ENCODE results near the gene ELP5. TPM values are rescaled to one million over a fixed set of nuclear protein-coding genes. Genes with fewer than 3 reads are reported as not detected.

The ELP5 gene
- total and polyA plus RNA-seq, 2 of the 4 experiments (the other 2 are of a cell fraction), result 39.3 to 46.6 TPM

- dilution Hi-C loops (cut with HindIII; ENCODE audit: low sequenced_read_pairs, unreplicated experiment), result no loop called here
Measured at GRCh38 chr17:7233701-7234082, 18.3 kb upstream of the ELP5 start.

More at GRCh38 chr17:7233701-7234082, 18.3 kb upstream of the ELP5 start:
- H2AFZ ChIP-seq (replicated peaks; ENCODE audit: low read length, poor library complexity), result peak overlapping the region; percentile 97
- H3K79me1 ChIP-seq (ENCODE audit: low read depth in 1 of 2, low read length in 2 of 2), result peaks cover 15 to 81% of the 10 kb centered on the region in 2 experiments
- in situ Hi-C loops (cut with MboI; ENCODE audit: low sequenced_read_pairs), result loop anchor here (25.0 kb wide), 1 partner anchor 929 kb away; the partner anchor contains the start of genes PER1 and VAMP2
- peak overlapping the region; percentile 43 for H4K91ac ChIP-seq (ENCODE audit: insufficient read depth, low read depth, low read length)
- ATAC-seq (ENCODE audit: low read depth) (peak; percentile 9), DNase-seq (no peak)
- peak overlapping the region; percentile 97 for H3K4me2 ChIP-seq (ENCODE audit: low read depth, low read length)
- BruUV-seq (replicated peaks), result no TSS peak
- H3K4me1 ChIP-seq (ENCODE audit: control insufficient read depth, insufficient read depth, low read length), result peaks cover 5% of the 10 kb centered on the region
- TF ChIP-seq MXI1 (IDR thresholded peaks at IDR 0.05; ENCODE audit: borderline replicate concordance, low read depth, low read length) (0 out of 2 replicates have a peak, but pooled peaks have one; percentile 9), SMC3 (IDR thresholded peaks at IDR 0.05; ENCODE audit: low read depth, low read length) (no peak)
- peaks cover 9% of the 10 kb centered on the region for H3K9me1 ChIP-seq (ENCODE audit: insufficient read depth, low read length)
- peak overlapping the region; percentile 99 for H3K23ac ChIP-seq (ENCODE audit: low read depth, low read length)
- H4K8ac ChIP-seq (ENCODE audit: low read depth in 2 of 2, low read length in 2 of 2), result peak overlapping the region; percentile 69 to 73
- H2BK120ac ChIP-seq (ENCODE audit: low read depth, low read length), result peak overlapping the region; percentile 40; the same call in 1 of the 2 replicates
- H3K18ac ChIP-seq (ENCODE audit: low read depth, low read length), result peak overlapping the region; percentile 74
- no peak overlapping the region for H2BK15ac ChIP-seq (ENCODE audit: low read depth, low read length)
- ChIA-PET CTCF (no interaction called here), POLR2A (ENCODE audit: unreplicated experiment) (interaction anchor here (1.0 kb wide), 1 partner anchor 9 kb away, joined by 3 read pairs; no protein-coding TSS in a partner anchor)
- H3K27ac ChIP-seq (ENCODE audit: insufficient read depth, low read length), result peak overlapping the region; percentile 80
- peak overlapping the region; percentile 99 for H3K14ac ChIP-seq (replicated peaks; ENCODE audit: low read depth, low read length)
- H2AK9ac ChIP-seq (replicated peaks; ENCODE audit: low read depth, low read length, poor library complexity), result peak overlapping the region; percentile 99
- H3K4ac ChIP-seq (ENCODE audit: low read depth, low read length), result peak overlapping the region; percentile 98
- peak overlapping the region; percentile 96 for H2AK5ac ChIP-seq (ENCODE audit: low read depth, low read length)
- H3K9me3 ChIP-seq (ENCODE audit: control insufficient read depth, insufficient read depth, low read length), result no peaks in the 10 kb centered on the region
- no peaks in the 10 kb centered on the region for H3K27me3 ChIP-seq (ENCODE audit: control insufficient read depth, insufficient read depth, low read length)
- H3K36me3 ChIP-seq (ENCODE audit: control insufficient read depth, insufficient read depth, low read length), result peaks cover 42% of the 10 kb centered on the region
- peak overlapping the region; percentile 88 for H4K5ac ChIP-seq (ENCODE audit: low read depth, low read length)
- intact Hi-C loops (cut with micrococcal nuclease), result loop anchor here (2.0 kb wide), 1 partner anchor 13 kb away; no protein-coding TSS in a partner anchor
- peaks cover 53% of the 10 kb centered on the region for H4K20me1 ChIP-seq (ENCODE audit: insufficient read depth, low read length)
- WGBS, 2 experiments (ENCODE audit: extremely low coverage in 2 of 2, insufficient read length in 1 of 2), result 0% methylated on average over 4 of the region's 9 CpGs; no CpG with 5 or more reads in 1 of the 2 experiments
- H2BK20ac ChIP-seq (ENCODE audit: low read depth, low read length), result no peak overlapping the region
- H2BK5ac ChIP-seq (ENCODE audit: low read depth, low read length, poor library complexity, severe bottlenecking), result peak overlapping the region; percentile 74
- H3K4me3 ChIP-seq (ENCODE audit: insufficient read depth, low read depth, low read length), result peak overlapping the region; percentile 94
- H3K9ac ChIP-seq (ENCODE audit: low read depth, low read length), result peak overlapping the region; percentile 99
- peak overlapping the region; percentile 86 for H3K56ac ChIP-seq (ENCODE audit: extremely low read depth, insufficient read depth, low read length)
